ENCODE measurements around the gene FAM241A.
"Not testable (repeated sequence)": the region's sequence is repeated elsewhere in the genome, so short reads cannot be mapped to it uniquely, and the experiment has no call there.

FAM241A gene

GRCh38 chr4:112145326-112145789 is at the start of gene FAM241A:
Gene FAM241A (plus strand): TSS chr4:112145454. CDS start chr4:112145581, 127 bp downstream.
- peak; percentile 86 to 87 for DNase-seq (ENCODE audit: low read depth in 2 of 2)

GRCh38 chr4:112098841-112099530 is 46.3 kb upstream of the FAM241A start:
- no peak for DNase-seq (ENCODE audit: low read depth in 2 of 2)

- no peak for DNase-seq (ENCODE audit: low read depth in 2 of 2)
Observed at GRCh38 chr4:112099701-112100297, 45.5 kb upstream of the FAM241A start.

GRCh38 chr4:112102875-112103370 is 42.3 kb upstream of the FAM241A start:
- DNase-seq (ENCODE audit: low read depth in 2 of 2), result no peak

GRCh38 chr4:112105201-112105969 is 39.9 kb upstream of the FAM241A start:
- no peak for DNase-seq (ENCODE audit: low read depth in 2 of 2)

- no peak for DNase-seq (ENCODE audit: low read depth in 2 of 2)
Observed at GRCh38 chr4:112109360-112110058, 35.7 kb upstream of the FAM241A start.

GRCh38 chr4:112110059-112110425 is 35.2 kb upstream of the FAM241A start:
- no peak for DNase-seq (ENCODE audit: low read depth in 2 of 2)

- DNase-seq (ENCODE audit: low read depth in 2 of 2), result no peak
Observed at GRCh38 chr4:112111306-112111705, 33.9 kb upstream of the FAM241A start.

GRCh38 chr4:112112095-112112494 is 33.2 kb upstream of the FAM241A start:
- DNase-seq (ENCODE audit: low read depth in 2 of 2), result not testable (repeated sequence)

- no peak for DNase-seq (ENCODE audit: low read depth in 2 of 2)
Observed at GRCh38 chr4:112112590-112113170, 32.6 kb upstream of the FAM241A start.

GRCh38 chr4:112113864-112114263 is 31.4 kb upstream of the FAM241A start:
- no peak for DNase-seq (ENCODE audit: low read depth in 2 of 2)

GRCh38 chr4:112114452-112114851 is 30.8 kb upstream of the FAM241A start:
- DNase-seq (ENCODE audit: low read depth in 2 of 2), result no peak

GRCh38 chr4:112118742-112119352 is 26.4 kb upstream of the FAM241A start:
- DNase-seq (ENCODE audit: low read depth in 2 of 2), result no peak

GRCh38 chr4:112119353-112119783 is 25.9 kb upstream of the FAM241A start:
- peak in 1 of 2 donors; percentile 1 for DNase-seq (ENCODE audit: low read depth in 2 of 2)

- no peak for DNase-seq (ENCODE audit: low read depth in 2 of 2)
Observed at GRCh38 chr4:112120021-112120420, 25.2 kb upstream of the FAM241A start.

GRCh38 chr4:112125416-112125815 is 19.8 kb upstream of the FAM241A start:
- DNase-seq (ENCODE audit: low read depth in 2 of 2), result no peak

- DNase-seq (ENCODE audit: low read depth in 2 of 2), result no peak
Observed at GRCh38 chr4:112127048-112127637, 18.1 kb upstream of the FAM241A start.

- DNase-seq (ENCODE audit: low read depth in 2 of 2), result no peak
Observed at GRCh38 chr4:112127803-112128202, 17.5 kb upstream of the FAM241A start.

GRCh38 chr4:112128452-112128851 is 16.8 kb upstream of the FAM241A start:
- no peak for DNase-seq (ENCODE audit: low read depth in 2 of 2)

GRCh38 chr4:112130906-112131305 is 14.3 kb upstream of the FAM241A start:
- DNase-seq (ENCODE audit: low read depth in 2 of 2), result no peak

- no peak for DNase-seq (ENCODE audit: low read depth in 2 of 2)
Observed at GRCh38 chr4:112136551-112136950, 8.7 kb upstream of the FAM241A start.
